Activated CD4-positive, alpha-beta T cell treated with anti-CD3 and anti-CD28 coated beads, Interleukin-2, amount 10 ng/mL, durations not matched to agents 24 days and 14 days (primary cell): Measurements from ENCODE around the gene KIF26B. TPM values are rescaled to one million over a fixed set of nuclear protein-coding genes. Genes with fewer than 3 reads are reported as not detected.

Experiments
- DNase-seq: peaks from one replicate; pipeline ENCODE4 v3.0.0; 2022
- H3K27ac Mint-ChIP-seq: one replicate; pipeline ENCODE4 v1.8.0; 2022; ENCODE audit warnings: mild to moderate bottlenecking, mixed read lengths
- H3K27me3 Mint-ChIP-seq: one replicate; pipeline ENCODE4 v1.8.0; 2022; ENCODE audit warnings: mixed read lengths
- H3K36me3 Mint-ChIP-seq: one replicate; pipeline ENCODE4 v1.8.0; 2022; ENCODE audit warnings: low read depth, mild to moderate bottlenecking, mixed read lengths
- H3K4me1 Mint-ChIP-seq: one replicate; pipeline ENCODE4 v1.8.0; 2021; ENCODE audit warnings: mixed read lengths
- H3K4me3 Mint-ChIP-seq: one replicate; pipeline ENCODE4 v1.8.0; 2022; ENCODE audit warnings: mild to moderate bottlenecking, moderate library complexity, mixed read lengths
- H3K9me3 Mint-ChIP-seq: one replicate; pipeline ENCODE4 v1.8.0; 2021; ENCODE audit warnings: mixed read lengths
- intact Hi-C: fragments of 100-400 bp; cut with micrococcal nuclease; formaldehyde crosslinking; loops from one replicate; pipeline ENCODE4 v1.15.1; 2023
- total RNA-seq: library from RNA; stranded (reverse); gene quantifications from 2 replicates; pipeline ENCODE4 v1.2.3, GENCODE V29; 2022

The KIF26B gene
- total RNA-seq, 1 donor from 2014 or later = 0.07 TPM

GRCh38 chr1:245168906-245169305 is 14.1 kb downstream of the KIF26B start:
- H3K4me1 Mint-ChIP-seq = peaks cover 4% of the 10 kb centered on the region
- intact Hi-C loops = no loop called here

GRCh38 chr1:245169376-245169775 is 14.6 kb downstream of the KIF26B start:
- Mint-ChIP-seq H3K9me3 (no peaks in the 10 kb centered on the region), H3K27ac (no peak overlapping the region), H3K36me3 (no peaks in the 10 kb centered on the region), H3K4me1 (peaks cover 4% of the 10 kb centered on the region), H3K27me3 (peaks cover 39% of the 10 kb centered on the region), H3K4me3 (no peak overlapping the region)
- DNase-seq = no peak
- intact Hi-C loops = no loop called here

More at GRCh38 chr1:245168906-245169305, 14.1 kb downstream of the KIF26B start:
- H3K4me3 Mint-ChIP-seq = no peak overlapping the region
- DNase-seq = no peak
- no peak overlapping the region for H3K27ac Mint-ChIP-seq
- H3K9me3 Mint-ChIP-seq = no peaks in the 10 kb centered on the region
- H3K27me3 Mint-ChIP-seq = peaks cover 40% of the 10 kb centered on the region
- H3K36me3 Mint-ChIP-seq = no peaks in the 10 kb centered on the region

- Mint-ChIP-seq H3K9me3 (no peaks in the 10 kb centered on the region), H3K27me3 (peaks cover 20% of the 10 kb centered on the region), H3K4me1 (peaks cover 2% of the 10 kb centered on the region), H3K27ac (no peak overlapping the region), H3K4me3 (no peak overlapping the region), H3K36me3 (no peaks in the 10 kb centered on the region)
- no peak for DNase-seq
- intact Hi-C loops = no loop called here
Observed at GRCh38 chr1:245172026-245172425, 17.2 kb downstream of the KIF26B start.

- H3K27me3 Mint-ChIP-seq = peaks cover 13% of the 10 kb centered on the region
- H3K4me3 Mint-ChIP-seq = no peak overlapping the region
- H3K9me3 Mint-ChIP-seq = no peaks in the 10 kb centered on the region
- H3K36me3 Mint-ChIP-seq = no peaks in the 10 kb centered on the region
- no peak overlapping the region for H3K27ac Mint-ChIP-seq
- intact Hi-C loops = no loop called here
- peaks cover 2% of the 10 kb centered on the region for H3K4me1 Mint-ChIP-seq
- DNase-seq = no peak
Observed at GRCh38 chr1:245172829-245173228, 18.0 kb downstream of the KIF26B start.

- intact Hi-C loops = no loop called here
- Mint-ChIP-seq H3K27me3 (peaks cover 9% of the 10 kb centered on the region), H3K4me1 (peaks cover 2% of the 10 kb centered on the region), H3K27ac (no peak overlapping the region), H3K36me3 (no peaks in the 10 kb centered on the region), H3K4me3 (no peak overlapping the region), H3K9me3 (no peaks in the 10 kb centered on the region)
- no peak for DNase-seq
Observed at GRCh38 chr1:245173446-245174211, 18.8 kb downstream of the KIF26B start.

- Mint-ChIP-seq H3K4me3 (no peak overlapping the region), H3K9me3 (no peaks in the 10 kb centered on the region), H3K4me1 (no peaks in the 10 kb centered on the region), H3K27me3 (no peaks in the 10 kb centered on the region), H3K36me3 (no peaks in the 10 kb centered on the region), H3K27ac (no peak overlapping the region)
- DNase-seq = no peak
- intact Hi-C loops = no loop called here
Observed at GRCh38 chr1:245177071-245177900, 22.5 kb downstream of the KIF26B start.

GRCh38 chr1:245179706-245180105 is 24.9 kb downstream of the KIF26B start:
- Mint-ChIP-seq H3K27ac (no peak overlapping the region), H3K4me1 (no peaks in the 10 kb centered on the region), H3K9me3 (no peaks in the 10 kb centered on the region), H3K27me3 (no peaks in the 10 kb centered on the region), H3K36me3 (no peaks in the 10 kb centered on the region), H3K4me3 (no peak overlapping the region)
- intact Hi-C loops = no loop called here
- no peak for DNase-seq

- H3K27me3 Mint-ChIP-seq = no peaks in the 10 kb centered on the region
- no peaks in the 10 kb centered on the region for H3K9me3 Mint-ChIP-seq
- no peaks in the 10 kb centered on the region for H3K4me1 Mint-ChIP-seq
- H3K27ac Mint-ChIP-seq = no peak overlapping the region
- DNase-seq = no peak
- H3K4me3 Mint-ChIP-seq = no peak overlapping the region
- intact Hi-C loops = no loop called here
- no peaks in the 10 kb centered on the region for H3K36me3 Mint-ChIP-seq
Observed at GRCh38 chr1:245180496-245181157, 25.8 kb downstream of the KIF26B start.

- Mint-ChIP-seq H3K27me3 (no peaks in the 10 kb centered on the region), H3K27ac (no peak overlapping the region), H3K9me3 (no peaks in the 10 kb centered on the region), H3K36me3 (no peaks in the 10 kb centered on the region), H3K4me1 (no peaks in the 10 kb centered on the region), H3K4me3 (no peak overlapping the region)
- no peak for DNase-seq
- intact Hi-C loops = no loop called here
Observed at GRCh38 chr1:245181158-245181517, 26.4 kb downstream of the KIF26B start.

GRCh38 chr1:245182028-245182427 is 27.2 kb downstream of the KIF26B start:
- Mint-ChIP-seq H3K9me3 (no peaks in the 10 kb centered on the region), H3K4me3 (no peak overlapping the region), H3K27ac (no peak overlapping the region), H3K27me3 (no peaks in the 10 kb centered on the region), H3K36me3 (no peaks in the 10 kb centered on the region), H3K4me1 (no peaks in the 10 kb centered on the region)
- no peak for DNase-seq
- intact Hi-C loops = no loop called here

GRCh38 chr1:245183429-245183828 is 28.6 kb downstream of the KIF26B start:
- H3K4me1 Mint-ChIP-seq = no peaks in the 10 kb centered on the region
- no peak overlapping the region for H3K27ac Mint-ChIP-seq
- no peak for DNase-seq
- no peaks in the 10 kb centered on the region for H3K9me3 Mint-ChIP-seq
- no peaks in the 10 kb centered on the region for H3K36me3 Mint-ChIP-seq
- intact Hi-C loops = no loop called here
- no peak overlapping the region for H3K4me3 Mint-ChIP-seq
- no peaks in the 10 kb centered on the region for H3K27me3 Mint-ChIP-seq

GRCh38 chr1:245184779-245185178 is 30.0 kb downstream of the KIF26B start:
- DNase-seq = no peak
- Mint-ChIP-seq H3K36me3 (no peaks in the 10 kb centered on the region), H3K27me3 (no peaks in the 10 kb centered on the region), H3K4me3 (no peak overlapping the region), H3K9me3 (no peaks in the 10 kb centered on the region), H3K27ac (no peak overlapping the region), H3K4me1 (no peaks in the 10 kb centered on the region)
- intact Hi-C loops = no loop called here

- intact Hi-C loops = no loop called here
- H3K27me3 Mint-ChIP-seq = no peaks in the 10 kb centered on the region
- no peaks in the 10 kb centered on the region for H3K9me3 Mint-ChIP-seq
- no peaks in the 10 kb centered on the region for H3K36me3 Mint-ChIP-seq
- H3K4me3 Mint-ChIP-seq = no peak overlapping the region
- DNase-seq = no peak
- H3K4me1 Mint-ChIP-seq = no peaks in the 10 kb centered on the region
- H3K27ac Mint-ChIP-seq = no peak overlapping the region
Observed at GRCh38 chr1:245188403-245188802, 33.6 kb downstream of the KIF26B start.

- no peaks in the 10 kb centered on the region for H3K36me3 Mint-ChIP-seq
- no peak overlapping the region for H3K27ac Mint-ChIP-seq
- H3K9me3 Mint-ChIP-seq = no peaks in the 10 kb centered on the region
- intact Hi-C loops = no loop called here
- no peak overlapping the region for H3K4me3 Mint-ChIP-seq
- DNase-seq = no peak
- peaks cover 2% of the 10 kb centered on the region for H3K27me3 Mint-ChIP-seq
- no peaks in the 10 kb centered on the region for H3K4me1 Mint-ChIP-seq
Observed at GRCh38 chr1:245195398-245195797, 40.6 kb downstream of the KIF26B start.
